GM19452 (cell line): Measurements from ENCODE around the gene TEX54.
"Not testable (repeated sequence)": the region's sequence is repeated elsewhere in the genome, so short reads cannot be mapped to it uniquely, and the experiment has no call there.

ENCODE experiments used
- ATAC-seq: cut with Tn5 transposase; IDR thresholded peaks from one replicate; pipeline ENCODE4 v1.9.1; 2021; ENCODE audit not compliant: unreplicated experiment

Gene TEX54

DNA sequence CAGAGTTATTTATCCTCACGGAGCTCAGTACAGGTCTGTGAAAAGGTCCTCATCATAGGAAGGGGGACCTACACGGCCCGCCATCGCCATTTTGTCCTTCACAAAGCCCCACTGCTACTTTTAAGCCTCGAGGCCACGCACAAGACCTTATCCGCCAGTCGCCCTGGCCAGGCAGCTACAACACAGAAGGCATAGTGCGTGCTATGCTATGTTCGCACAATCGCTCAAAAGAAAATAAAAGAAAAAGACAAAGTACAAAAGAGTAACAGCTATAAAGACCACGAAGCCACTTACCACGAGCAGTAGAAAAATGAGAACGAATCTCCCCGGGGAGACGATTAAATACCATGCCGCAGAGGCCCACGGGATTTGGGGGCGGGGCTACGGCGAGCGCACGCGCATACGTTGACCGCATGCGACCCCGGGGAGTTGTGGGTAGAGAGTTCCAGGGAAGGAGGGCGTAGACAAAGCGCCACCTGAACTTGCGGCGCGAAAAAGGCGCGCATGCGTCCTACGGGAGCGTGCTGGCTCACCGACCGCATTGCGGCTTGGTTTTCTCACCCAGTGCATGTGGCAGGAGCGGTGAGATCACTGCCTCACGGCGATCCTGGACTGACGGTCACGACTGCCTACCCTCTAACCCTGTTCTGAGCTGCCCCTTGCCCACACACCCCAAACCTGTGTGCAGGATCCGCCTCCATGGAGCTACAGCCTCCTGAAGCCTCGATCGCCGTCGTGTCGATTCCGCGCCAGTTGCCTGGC lies 23.1 kb upstream of the TEX54 start:
- ATAC-seq = peak; percentile 85

DNA sequence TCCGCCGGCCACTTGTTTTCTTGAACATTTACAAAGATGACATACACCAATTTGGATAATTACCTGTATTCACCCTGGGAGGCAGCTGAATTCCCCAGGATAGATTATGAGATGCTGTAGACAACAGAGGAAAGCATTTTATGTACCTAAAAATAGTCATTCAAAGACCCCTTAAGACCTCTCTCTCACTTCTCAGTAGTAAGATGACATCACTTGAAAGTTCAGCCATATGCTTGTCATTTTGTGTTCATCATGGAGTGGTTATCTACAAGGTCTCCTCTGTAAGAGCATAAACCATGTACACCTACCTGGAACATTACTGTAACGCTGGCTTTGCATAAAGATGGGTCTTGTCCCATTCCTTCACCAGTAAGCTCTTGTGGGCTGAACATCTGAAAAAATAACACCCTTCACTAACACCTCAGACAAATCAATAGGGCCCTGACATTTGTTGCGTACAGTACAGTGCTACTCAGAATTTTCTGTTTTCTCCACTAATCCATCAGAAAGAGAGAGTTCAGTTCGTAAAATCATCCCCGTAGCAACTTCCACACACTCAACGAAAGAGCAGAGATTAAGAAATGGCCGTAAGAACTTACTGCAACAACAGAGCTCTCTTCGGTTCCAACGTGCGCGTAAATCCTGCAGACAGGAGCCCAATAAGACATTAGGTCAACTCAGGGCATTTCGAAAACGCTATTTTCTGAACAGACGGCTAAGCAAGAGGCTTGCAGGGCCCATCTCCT lies 22.4 kb upstream of the TEX54 start:
- ATAC-seq = no peak

GRCh38 chr11:62854013-62854824 lies 21.6 kb upstream of the TEX54 start:
- ATAC-seq = no peak

DNA sequence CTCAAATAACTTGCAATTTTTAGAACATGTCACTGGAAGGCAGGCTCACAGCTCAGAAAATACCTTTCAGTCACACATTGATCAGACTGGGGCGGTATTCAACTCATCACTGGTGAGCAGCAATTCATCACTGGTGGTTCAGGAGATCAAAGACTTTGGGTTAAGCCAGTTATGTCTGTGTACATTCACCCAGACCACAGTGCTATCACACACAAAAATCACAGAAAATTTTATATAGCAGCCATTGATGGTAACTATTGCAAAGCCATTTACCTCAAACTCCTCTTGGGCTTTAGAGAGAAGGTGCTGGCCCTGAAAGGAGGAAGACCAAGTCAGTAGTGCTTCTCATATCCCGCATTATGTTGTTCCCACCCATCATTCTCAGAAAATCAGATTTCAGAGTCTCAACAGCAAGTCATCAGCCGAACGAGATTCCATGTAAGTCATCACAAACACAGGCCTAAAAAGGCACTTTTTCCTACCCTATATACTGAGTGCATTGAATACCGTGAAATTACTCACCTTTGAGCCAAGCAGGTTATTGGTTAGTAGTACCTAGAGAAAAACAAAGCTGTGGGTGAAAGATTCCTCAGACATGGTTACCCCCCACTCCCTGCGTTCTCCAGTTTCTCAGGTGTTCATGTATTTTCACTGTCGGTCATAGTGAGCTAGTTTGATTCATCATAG lies 20.8 kb upstream of the TEX54 start:
- ATAC-seq = no peak

DNA sequence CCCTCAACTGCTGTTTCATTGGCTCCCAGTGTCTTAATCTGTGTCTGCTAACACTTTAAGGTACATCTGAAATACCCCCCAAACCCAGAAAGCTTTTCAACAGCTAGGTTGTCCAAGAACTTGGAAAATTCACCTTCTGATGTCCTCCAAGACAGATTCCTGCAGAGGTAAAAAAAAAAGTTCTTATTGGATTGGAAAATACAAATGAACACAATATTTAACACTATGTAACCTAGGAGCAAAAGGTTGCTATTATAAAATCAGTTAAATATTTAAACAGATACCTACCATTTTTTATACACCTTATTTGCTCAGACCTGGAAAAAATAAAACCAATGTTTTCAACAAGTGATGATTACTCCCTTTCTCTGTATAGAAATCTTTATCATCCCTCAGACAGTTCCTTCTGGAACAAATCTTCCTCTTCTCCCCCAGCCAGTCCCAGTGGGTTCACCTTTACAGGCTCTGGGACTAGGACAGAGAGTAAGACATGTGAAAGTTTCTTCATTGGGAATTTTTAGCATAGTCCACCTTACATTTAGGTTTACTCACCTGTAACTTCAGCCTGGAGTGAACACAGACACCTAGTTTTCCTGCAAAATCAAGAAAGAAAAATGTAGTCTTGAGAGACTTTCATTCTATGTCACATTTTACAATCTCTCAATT lies 20.0 kb upstream of the TEX54 start:
- ATAC-seq = no peak

- ATAC-seq = no peak
These were observed 19.3 kb upstream of the TEX54 start for GRCh38 chr11:62851807-62852522.

DNA sequence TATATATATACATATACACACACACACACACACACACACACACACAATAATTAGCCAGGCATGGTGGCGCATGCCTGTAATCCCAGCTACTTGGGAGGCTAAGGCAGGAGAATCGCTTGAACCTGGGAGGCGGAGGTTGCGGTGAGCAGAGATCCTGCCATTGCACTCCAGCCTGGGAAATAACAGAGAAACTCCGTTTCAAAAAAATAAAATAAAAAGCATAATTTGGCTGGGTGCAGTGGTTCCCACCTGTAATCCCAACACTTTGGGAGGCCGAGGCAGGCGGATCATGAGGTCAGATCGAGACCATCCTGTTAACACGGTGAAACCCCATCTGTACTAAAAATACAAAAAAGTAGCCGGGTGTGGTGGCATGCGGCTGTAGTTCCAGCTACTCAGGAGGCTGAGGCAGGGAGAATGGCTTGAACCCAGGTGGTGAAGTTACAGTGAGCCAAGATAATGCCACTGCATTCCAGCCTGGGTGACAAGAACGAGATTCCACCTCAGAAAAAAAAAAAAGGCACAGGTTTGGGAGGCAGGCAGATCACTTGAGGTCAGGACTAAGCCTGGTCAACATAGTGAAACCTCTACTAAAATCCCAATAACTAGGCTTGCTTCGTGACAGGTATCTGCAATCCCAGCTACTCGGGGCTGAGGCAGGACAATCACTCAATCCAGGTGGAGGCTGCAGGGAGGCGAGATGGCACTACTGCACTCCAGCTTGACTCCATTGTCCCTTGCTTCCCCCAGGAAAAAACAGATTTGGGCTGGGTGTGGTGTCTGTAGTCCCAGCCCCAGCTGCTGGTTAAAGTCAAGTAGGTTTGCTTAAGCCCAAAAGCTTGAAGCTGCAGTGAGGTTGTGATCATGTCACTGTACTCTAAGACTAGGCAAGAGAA lies 18.5 kb upstream of the TEX54 start:
- no peak for ATAC-seq

DNA sequence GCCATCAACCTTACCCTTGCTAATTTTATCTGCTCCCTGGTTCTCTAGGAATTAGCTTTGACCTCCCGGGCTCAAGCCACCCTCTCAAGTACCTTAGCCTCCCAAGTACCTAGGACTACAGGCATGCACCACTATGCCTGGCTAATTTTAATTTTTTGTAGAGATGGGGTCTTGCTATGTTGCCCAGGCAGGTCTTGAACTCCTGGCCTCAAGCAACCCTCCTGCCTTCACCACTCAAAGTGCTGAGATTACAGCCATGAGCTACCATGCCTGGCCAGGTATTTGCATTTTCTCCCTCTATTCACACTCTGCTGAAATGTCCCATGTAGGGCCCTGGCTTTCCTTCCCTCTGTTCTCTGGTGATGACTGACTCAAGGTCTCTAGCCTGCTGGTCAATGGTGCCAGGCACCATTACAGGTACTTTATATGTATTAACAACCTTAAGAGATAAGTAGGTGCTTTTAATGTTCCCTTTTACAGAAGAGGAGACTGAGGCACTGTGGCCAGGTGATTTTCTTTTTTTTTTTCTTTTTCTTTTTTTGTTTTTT lies 15.2 kb upstream of the TEX54 start:
- ATAC-seq = no peak

- ATAC-seq = no peak
These were observed 13.5 kb upstream of the TEX54 start for GRCh38 chr11:62846177-62846576.

DNA sequence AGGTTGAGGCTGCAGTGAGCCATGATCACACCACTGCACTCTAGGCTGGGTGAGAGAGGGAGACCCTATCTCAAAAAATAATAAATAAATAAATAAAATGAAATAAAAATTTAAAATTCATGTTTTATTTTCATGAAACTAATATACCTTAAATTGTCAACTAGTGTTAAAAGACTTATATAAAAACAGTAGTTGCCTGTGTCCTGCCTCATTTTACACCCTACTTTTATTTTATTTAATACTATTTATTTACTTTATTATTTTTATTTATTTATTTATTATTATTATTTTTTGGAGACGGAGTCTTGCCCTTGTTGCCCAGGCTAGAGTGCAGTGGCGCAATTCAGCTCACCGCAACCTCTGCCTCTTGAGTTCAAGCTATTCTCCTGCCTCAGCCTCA lies 11.5 kb upstream of the TEX54 start:
- no peak for ATAC-seq

GRCh38 chr11:62843466-62843865 lies 10.8 kb upstream of the TEX54 start:
- no peak for ATAC-seq

- ATAC-seq = not testable (repeated sequence)
These were observed 10.2 kb upstream of the TEX54 start for GRCh38 chr11:62842891-62843290.

- no peak for ATAC-seq
These were observed 9.6 kb upstream of the TEX54 start for GRCh38 chr11:62842171-62842741.

- ATAC-seq = peak; percentile 50
These were observed 8.9 kb upstream of the TEX54 start for GRCh38 chr11:62841361-62842170.

- peak; percentile 4 for ATAC-seq
These were observed 8.2 kb upstream of the TEX54 start for GRCh38 chr11:62840721-62841360.

DNA sequence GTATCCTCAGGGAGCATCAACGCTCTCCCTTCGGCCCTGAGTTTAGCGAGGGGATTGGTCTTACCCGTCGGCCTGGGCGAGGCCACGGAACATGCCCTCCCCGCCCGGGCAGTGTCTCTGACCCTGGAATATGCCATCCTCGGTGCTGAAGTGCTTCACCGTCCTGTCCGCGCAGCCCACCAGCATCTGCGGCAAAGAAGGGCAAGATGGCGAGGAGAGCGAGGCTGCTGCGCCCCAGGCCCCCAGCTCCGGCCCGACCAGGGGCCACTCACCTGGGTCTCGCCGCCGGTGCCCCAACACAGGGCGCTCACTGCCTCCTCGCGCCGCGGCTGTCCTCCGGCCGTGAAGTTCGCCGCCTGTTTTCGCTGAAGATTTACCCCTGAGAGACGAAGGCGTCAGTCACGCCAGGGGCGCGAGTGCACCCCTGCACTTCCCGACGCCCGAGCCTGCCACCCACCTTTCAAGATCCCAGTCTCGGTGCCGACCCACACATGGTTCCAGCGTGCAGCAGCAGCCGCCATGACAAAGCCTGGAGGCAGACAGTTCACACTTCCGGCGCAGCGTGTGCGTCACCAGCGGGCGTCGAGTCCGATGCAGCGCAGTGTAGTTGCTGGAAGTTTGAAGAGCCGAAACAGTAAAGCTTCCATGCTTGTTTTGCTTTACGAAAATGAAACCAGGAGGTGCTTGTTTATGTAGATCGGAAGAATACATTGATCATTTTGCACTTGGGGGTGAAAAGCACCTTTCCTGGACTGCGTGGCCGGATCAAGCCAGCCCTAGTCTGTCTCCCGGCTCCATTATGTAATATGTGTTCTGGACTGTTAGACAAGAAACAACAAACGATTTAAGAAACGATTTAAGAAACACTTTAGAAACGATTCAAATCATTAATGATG lies 6.7 kb upstream of the TEX54 start, which contains the start of gene WDR74:
Gene WDR74, minus strand, starts transcription at position 541 of the 896 bp plus-strand sequence. Its CDS starts 20 bp downstream, at position 521.
- ATAC-seq = peak; percentile 37
